HCT116 (cell line): ENCODE results near the gene ZSCAN23. TPM values are rescaled to one million over a fixed set of nuclear protein-coding genes. Genes with fewer than 3 reads are reported as not detected.

Source experiments
- ATAC-seq: fragments of 200-7000 bp; cut with Tn5 transposase; 2 replicates; pipeline ENCODE4 v1.9.1; 2020; ENCODE audit warnings: mild to moderate bottlenecking, moderate library complexity
- BruUV-seq: library from RNA; stranded (reverse); fragments of 400-500 nt; replicated peaks from 2 replicates; lab custom pipeline; 2021; lab: Mats Ljungman, UMichigan
- CTCF ChIA-PET: fragments of 300-600 bp; sonication (Branson Sonifier 250); formaldehyde crosslinking; loops from one replicate; lab custom pipeline; 2021; ENCODE audit warnings: antibody characterized with exemption; lab: Charles Lee
- POLR2A ChIA-PET: fragments of 300-600, 350-600 bp; sonication (Branson Sonifier 250); formaldehyde crosslinking; loops from one replicate; lab custom pipeline; 2021; ENCODE audit warnings: antibody characterized with exemption; lab: Charles Lee
- RAD21 ChIA-PET, 2 experiments: fragments of 300-600 bp; sonication (Branson Sonifier 250); formaldehyde crosslinking; loops; one replicate each; lab custom pipeline; 2023; ENCODE audit warnings: low total read pairs in 2 of 2; ENCODE audit not compliant: uncharacterized antibody in 2 of 2, unreplicated experiment in 2 of 2, low non-redundant PET in 1 of 2; lab: Charles Lee
- DNase-seq: peaks from one replicate; pipeline ENCODE4 v3.0.0-alpha.2; 2010; ENCODE audit warnings: low read depth, low spot score
- H2AFZ ChIP-seq: fragments of 200-600 bp; shearing (Covaris generic), sonication (generic); 2 replicates; pipeline ENCODE4 v1.6.1; 2017; ENCODE audit warnings: low read depth, mixed run types, mixed read lengths, antibody characterized with exemption, low read length; ENCODE audit not compliant: poor library complexity, severe bottlenecking
- H3K27ac ChIP-seq: 2 replicates; pipeline ENCODE4 v1.5.1; 2012; ENCODE audit warnings: low read depth, low read length
- H3K27me3 ChIP-seq: fragments of 200-600 bp; sonication (generic); 2 replicates; pipeline ENCODE4 v1.6.1; 2016; ENCODE audit warnings: mixed run types, low read length, mixed read lengths; ENCODE audit not compliant: insufficient read depth
- H3K36me3 ChIP-seq, 2 experiments: fragments of 200-500 bp in 1 of 2; fragments of 200-600 bp in 1 of 2; sonication (Bioruptor generic) in 1 of 2; sonication (generic) in 1 of 2; 2 replicates each; pipeline versions ENCODE4 v1.5.1 to v1.6.1; 2014 to 2016; ENCODE audit warnings: low read length in 2 of 2, inconsistent platforms in 1 of 2, mixed read lengths in 1 of 2, mixed run types in 1 of 2; ENCODE audit not compliant: insufficient read depth in 2 of 2, control insufficient read depth in 1 of 2
- H3K4me1 ChIP-seq, 2 experiments: fragments of 200-600 bp in 1 of 2; sonication (generic) in 1 of 2; 2 replicates each; pipeline versions ENCODE4 v1.5.1 to v1.6.1; 2012 to 2017; ENCODE audit warnings: low read length in 2 of 2, inconsistent platforms in 1 of 2, mild to moderate bottlenecking in 1 of 2, mixed read lengths in 1 of 2, mixed run types in 1 of 2, moderate library complexity in 1 of 2; ENCODE audit not compliant: insufficient read depth in 2 of 2, control insufficient read depth in 1 of 2
- H3K4me2 ChIP-seq: fragments of 200-600 bp; sonication (generic); 2 replicates; pipeline ENCODE4 v1.6.1; 2017; ENCODE audit warnings: mixed run types, low read length, mixed read lengths
- H3K4me3 ChIP-seq, 2 experiments: fragments of 200-600 bp in 1 of 2; sonication (generic) in 1 of 2; replicated peaks in 1 of 2; 2 replicates each; pipeline ENCODE4 v1.5.1; 2011 to 2016; ENCODE audit warnings: low read length in 2 of 2, control low read depth in 1 of 2, low read depth in 1 of 2, mild to moderate bottlenecking in 1 of 2, mixed read lengths in 1 of 2, mixed run types in 1 of 2
- H3K79me2 ChIP-seq: fragments of 200-600 bp; sonication (generic); 2 replicates; pipeline ENCODE4 v1.6.1; 2017; ENCODE audit warnings: mild to moderate bottlenecking, mixed run types, low read length, moderate library complexity, mixed read lengths; ENCODE audit not compliant: insufficient read depth
- H3K9ac ChIP-seq: fragments of 200-600 bp; sonication (generic); 2 replicates; pipeline ENCODE4 v1.6.1; 2016; ENCODE audit warnings: low read length, mixed read lengths
- H3K9me2 ChIP-seq: fragments of 200-600 bp; sonication (generic), shearing (Covaris generic); 2 replicates; pipeline ENCODE4 v1.6.1; 2017; ENCODE audit warnings: mixed run types, mild to moderate bottlenecking, moderate library complexity; ENCODE audit not compliant: insufficient read depth
- H3K9me3 ChIP-seq, 2 experiments: fragments of 200-500 bp in 1 of 2; fragments of 200-600 bp in 1 of 2; sonication (Bioruptor generic) in 1 of 2; sonication (generic) in 1 of 2; 2 replicates each; pipeline ENCODE4 v1.6.1; 2014 to 2017; ENCODE audit warnings: low read length in 2 of 2, mixed read lengths in 2 of 2, inconsistent platforms in 1 of 2, low read depth in 1 of 2, mild to moderate bottlenecking in 1 of 2, mixed run types in 1 of 2, moderate library complexity in 1 of 2; ENCODE audit not compliant: control insufficient read depth in 1 of 2, insufficient read depth in 1 of 2
- H4K20me1 ChIP-seq: fragments of 200-600 bp; sonication (generic), shearing (Covaris generic); 2 replicates; pipeline ENCODE4 v1.6.1; 2017; ENCODE audit warnings: mixed run types, mild to moderate bottlenecking, moderate library complexity; ENCODE audit not compliant: insufficient read depth
- CBX3 ChIP-seq: IDR thresholded peaks from 2 replicates; pipeline ENCODE4 v1.6.1; 2012; ENCODE audit warnings: low read depth
- EGR1 ChIP-seq: IDR thresholded peaks from 2 replicates; pipeline ENCODE4 v1.6.1; 2012; ENCODE audit warnings: low read depth
- EZH2 ChIP-seq: fragments of 200-600 bp; sonication (generic); IDR thresholded peaks from 2 replicates; pipeline ENCODE4 v1.6.1; 2017; ENCODE audit warnings: antibody characterized with exemption, mixed run types
- EZH2phosphoT487 ChIP-seq: fragments of 200-600 bp; IDR thresholded peaks from 2 replicates; pipeline ENCODE4 v1.6.1; 2018; ENCODE audit warnings: antibody characterized with exemption, borderline replicate concordance
- FOSL1 ChIP-seq: IDR thresholded peaks from 2 replicates; pipeline ENCODE4 v1.6.1; 2012; ENCODE audit warnings: low read depth
- POLR2A ChIP-seq: IDR thresholded peaks from 2 replicates; pipeline ENCODE4 v1.7.0; 2011; ENCODE audit warnings: borderline replicate concordance; ENCODE audit not compliant: insufficient read depth, insufficient read length; ENCODE audit errors: extremely low read depth
- SIN3A ChIP-seq: IDR thresholded peaks from 2 replicates; pipeline ENCODE4 v1.6.1; 2012; ENCODE audit warnings: low read depth
- SRF ChIP-seq: IDR thresholded peaks from 2 replicates; pipeline ENCODE4 v1.6.1; 2012; ENCODE audit warnings: low read depth
- TCF7L2 ChIP-seq: IDR thresholded peaks from 2 replicates; pipeline ENCODE4 v1.7.0; 2011; ENCODE audit warnings: borderline replicate concordance, inconsistent platforms; ENCODE audit not compliant: insufficient read depth, insufficient read length; ENCODE audit errors: extremely low read depth
- ZNF274 ChIP-seq: fragments of 200-500 bp; sonication (Bioruptor generic); IDR thresholded peaks from 2 replicates; pipeline ENCODE4 v1.6.1; 2014; ENCODE audit warnings: mild to moderate bottlenecking, low read depth, low read length, inconsistent platforms
- intact Hi-C: fragments of 100-400 bp; cut with micrococcal nuclease; formaldehyde crosslinking; loops from 2 replicates; pipeline ENCODE4 v1.10.0; 2022
- total RNA-seq: library from RNA; stranded (reverse); gene quantifications from one replicate; pipeline ENCODE4 v1.2.1, GENCODE V29; 2021; ENCODE audit not compliant: unreplicated experiment

The ZSCAN23 gene
- total RNA-seq, 1 experiment from 2014 or later, result not detected

DNA sequence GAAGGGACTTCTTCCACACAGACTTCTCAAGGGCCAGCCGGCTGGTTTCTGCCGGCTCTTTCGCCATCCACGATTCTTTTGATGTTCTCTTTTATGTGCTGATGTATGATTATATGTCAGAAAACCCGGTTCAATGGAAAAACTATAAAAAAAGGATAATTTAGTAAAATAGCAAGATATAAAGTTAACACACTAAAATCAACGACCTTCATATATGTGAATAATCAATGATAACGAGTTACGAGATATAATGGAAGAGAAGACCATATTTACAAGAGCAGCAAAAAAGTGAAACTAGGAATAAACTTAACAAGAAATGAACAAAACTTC, 43.2 kb downstream of the ZSCAN23 start (continued):
- TF ChIP-seq SIN3A (no peak), EZH2phosphoT487 (no peak)

DNA sequence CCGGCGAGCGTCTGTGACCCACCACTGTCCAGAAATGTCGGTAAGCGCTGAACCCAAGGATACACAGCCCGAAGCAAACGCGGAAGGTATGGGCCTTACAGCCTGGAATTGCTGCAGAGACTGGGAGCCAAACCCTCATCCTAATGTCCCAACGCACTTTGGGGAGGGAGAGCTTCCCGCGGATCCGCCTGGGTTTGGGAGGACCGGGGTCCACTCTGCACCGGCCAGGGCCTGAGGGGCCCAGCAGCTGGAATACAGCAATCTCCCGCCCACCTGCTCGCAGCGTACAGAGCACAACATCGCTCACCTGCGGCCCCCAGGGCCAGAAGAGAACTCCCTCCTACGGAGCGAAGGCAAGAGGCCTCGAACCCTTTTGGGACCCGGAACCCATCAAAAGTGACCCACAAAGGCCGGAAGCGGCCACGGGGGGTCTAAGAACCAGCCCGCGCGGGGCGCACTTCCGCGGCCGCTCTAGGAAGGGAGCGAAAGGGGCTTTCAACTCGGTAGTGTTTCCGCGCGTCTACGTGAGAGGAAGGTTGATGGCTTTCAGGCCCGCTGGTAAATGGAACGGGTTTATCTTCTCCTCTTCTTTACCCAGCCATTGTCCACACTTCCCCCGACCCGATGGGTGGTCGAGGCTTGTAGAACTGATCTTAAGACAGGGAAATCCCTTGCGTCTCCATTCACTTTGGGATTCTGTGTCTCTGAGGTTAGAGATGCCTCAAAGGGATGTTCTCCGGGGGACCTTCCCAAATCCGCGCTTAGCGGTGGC, 43.8 kb downstream of the ZSCAN23 start, which contains the start of gene ZSCAN12:
Gene ZSCAN12 (minus strand): TSS at position 398 of the 772 bp plus-strand sequence. CDS start 1,342 bp downstream, outside the sequence.
- peaks cover 0 to 14% of the 10 kb centered on the region in 2 experiments; a peak in 2 of 4 replicates for H3K4me1 ChIP-seq
- H2AFZ ChIP-seq, result no peak within 1 kb of the TSS
- no peak for ATAC-seq
- ChIA-PET CTCF (no interaction called here), POLR2A (no interaction called here), RAD21 (no interaction called here)
- H3K9me3 ChIP-seq, result no peaks in the 10 kb centered on the region
- H4K20me1 ChIP-seq, result no peaks in the 10 kb centered on the region
- no peaks in the 10 kb centered on the region for H3K36me3 ChIP-seq
- H3K4me3 ChIP-seq, result no peak within 1 kb of the TSS
- no peaks in the 10 kb centered on the region for H3K9me2 ChIP-seq
- no peak within 1 kb of the TSS for H3K4me2 ChIP-seq
- no peaks in the 10 kb centered on the region for H3K79me2 ChIP-seq
- no peak within 1 kb of the TSS for H3K9ac ChIP-seq
- intact Hi-C loops, result no loop called here
- H3K27ac ChIP-seq, result no peak within 1 kb of the TSS
- no peak for DNase-seq
- no peaks in the 10 kb centered on the region for H3K27me3 ChIP-seq
- no TSS peak for BruUV-seq
- TF ChIP-seq FOSL1, result no peak
- no peak for TF ChIP-seq TCF7L2
- TF ChIP-seq POLR2A, result no peak
- TF ChIP-seq EGR1, result no peak
- no peak for TF ChIP-seq EZH2
- TF ChIP-seq SRF, result no peak
- no peak for TF ChIP-seq ZNF274
- no peak for TF ChIP-seq CBX3
